GM19238 (cell line): Measurements from ENCODE around the gene FHAD1.
"Not testable (repeated sequence)": the region's sequence is repeated elsewhere in the genome, so short reads cannot be mapped to it uniquely, and the experiment has no call there.

ENCODE experiments used
- DNase-seq: peaks from one replicate; pipeline ENCODE4 v3.0.0; 2011; ENCODE audit warnings: low spot score; ENCODE audit not compliant: insufficient read length

FHAD1 gene

GRCh38 chr1:15276691-15277446 lies 29.8 kb downstream of the FHAD1 start:
- no peak for DNase-seq

- DNase-seq: no peak
Measured at GRCh38 chr1:15277447-15277838, 30.4 kb downstream of the FHAD1 start.

- no peak for DNase-seq
Measured at GRCh38 chr1:15277933-15278332, 30.9 kb downstream of the FHAD1 start.

- DNase-seq: no peak
Measured at GRCh38 chr1:15279576-15280230, 32.7 kb downstream of the FHAD1 start.

GRCh38 chr1:15280416-15280815 lies 33.4 kb downstream of the FHAD1 start:
- no peak for DNase-seq

- no peak for DNase-seq
Measured at GRCh38 chr1:15282038-15282437, 35.0 kb downstream of the FHAD1 start.

- DNase-seq: no peak
Measured at GRCh38 chr1:15282810-15283474, 35.9 kb downstream of the FHAD1 start.

GRCh38 chr1:15283526-15283925 lies 36.5 kb downstream of the FHAD1 start:
- no peak for DNase-seq

GRCh38 chr1:15286452-15286851 lies 39.4 kb downstream of the FHAD1 start:
- no peak for DNase-seq

- DNase-seq: no peak
Measured at GRCh38 chr1:15287035-15287979, 40.3 kb downstream of the FHAD1 start.

GRCh38 chr1:15288173-15288926 lies 41.3 kb downstream of the FHAD1 start:
- no peak for DNase-seq

GRCh38 chr1:15289251-15289651 lies 42.2 kb downstream of the FHAD1 start:
- no peak for DNase-seq

- DNase-seq: no peak
Measured at GRCh38 chr1:15290382-15290781, 43.4 kb downstream of the FHAD1 start.

GRCh38 chr1:15295696-15296095 lies 48.7 kb downstream of the FHAD1 start:
- no peak for DNase-seq

GRCh38 chr1:15296585-15297321 lies 49.7 kb downstream of the FHAD1 start:
- no peak for DNase-seq

GRCh38 chr1:15297975-15298374 lies 51.0 kb downstream of the FHAD1 start:
- not testable (repeated sequence) for DNase-seq

- DNase-seq: no peak
Measured at GRCh38 chr1:15299179-15299578, 52.2 kb downstream of the FHAD1 start.

- no peak for DNase-seq
Measured at GRCh38 chr1:15299806-15300205, 52.8 kb downstream of the FHAD1 start.

- DNase-seq: no peak
Measured at GRCh38 chr1:15303935-15304334, 56.9 kb downstream of the FHAD1 start.
